Left ventricle myocardium superior (tissue), 1 donor: ENCODE results near the gene VANGL2. TPM values are rescaled to one million over a fixed set of nuclear protein-coding genes. Genes with fewer than 3 reads are reported as not detected.

Source experiments
- ATAC-seq: fragments of 200-7000 bp; cut with Tn5 transposase; one replicate; pipeline ENCODE4 v1.9.1; 2020; ENCODE audit warnings: mild to moderate bottlenecking, moderate library complexity
- DNase-seq: peaks from one replicate; pipeline ENCODE4 v3.0.0-alpha.2; 2020
- intact Hi-C: fragments of 100-400 bp; cut with micrococcal nuclease; formaldehyde crosslinking; loops from one replicate; pipeline ENCODE4 v1.11.0; 2022
- total RNA-seq: library from RNA; stranded (reverse); fragmentation: NEBNext Ultra II Directional; extraction: Animal tissue kit (Norgen Biotek cat#: 25700); gene quantifications from one replicate; pipeline ENCODE4 v1.2.1, GENCODE V29; 2021
- donor health status: DM: no; HTN: yes; CAD: no; lungs with severe emphysema.

Gene VANGL2
- total RNA-seq, 1 donor from 2014 or later, result 2.6 TPM

- ATAC-seq, result no peak
- intact Hi-C loops, result no loop called here
- DNase-seq, result no peak
These were observed 39.4 kb downstream of the VANGL2 start for GRCh38 chr1:160439718-160440117.

GRCh38 chr1:160446945-160447600 lies 46.7 kb downstream of the VANGL2 start:
- ATAC-seq (no peak), DNase-seq (no peak)
- intact Hi-C loops, result no loop called here

GRCh38 chr1:160449494-160449893 lies 49.1 kb downstream of the VANGL2 start:
- ATAC-seq (no peak), DNase-seq (no peak)
- intact Hi-C loops, result no loop called here

GRCh38 chr1:160451119-160451858 lies 50.9 kb downstream of the VANGL2 start:
- intact Hi-C loops, result no loop called here
- no peak for DNase-seq
- no peak for ATAC-seq

GRCh38 chr1:160451859-160452232 lies 51.5 kb downstream of the VANGL2 start:
- no peak for DNase-seq
- ATAC-seq, result no peak
- intact Hi-C loops, result no loop called here

GRCh38 chr1:160453443-160453842 lies 53.1 kb downstream of the VANGL2 start:
- ATAC-seq, result no peak
- DNase-seq, result no peak
- intact Hi-C loops, result no loop called here

GRCh38 chr1:160454371-160455152 lies 54.2 kb downstream of the VANGL2 start:
- intact Hi-C loops, result no loop called here
- ATAC-seq, result no peak
- DNase-seq, result no peak

GRCh38 chr1:160455153-160455517 lies 54.8 kb downstream of the VANGL2 start:
- intact Hi-C loops, result no loop called here

GRCh38 chr1:160459056-160459455 lies 58.7 kb downstream of the VANGL2 start:
- DNase-seq (no peak), ATAC-seq (no peak)
- intact Hi-C loops, result no loop called here

More at GRCh38 chr1:160455153-160455517, 54.8 kb downstream of the VANGL2 start:
- DNase-seq, result no peak
- no peak for ATAC-seq

- intact Hi-C loops, result no loop called here
- DNase-seq, result no peak
- ATAC-seq, result no peak
These were observed 59.3 kb downstream of the VANGL2 start for GRCh38 chr1:160459687-160460086.

- DNase-seq (no peak), ATAC-seq (no peak)
- intact Hi-C loops, result no loop called here
These were observed 59.9 kb downstream of the VANGL2 start for GRCh38 chr1:160460214-160460642.

GRCh38 chr1:160460683-160461287 lies 60.4 kb downstream of the VANGL2 start:
- DNase-seq, result no peak
- ATAC-seq, result no peak
- intact Hi-C loops, result no loop called here

- intact Hi-C loops, result no loop called here
- DNase-seq, result no peak
- ATAC-seq, result no peak
These were observed 64.8 kb downstream of the VANGL2 start for GRCh38 chr1:160465123-160465522.

GRCh38 chr1:160466961-160467360 lies 66.6 kb downstream of the VANGL2 start:
- intact Hi-C loops, result no loop called here
- DNase-seq (no peak), ATAC-seq (no peak)

- intact Hi-C loops, result no loop called here
- ATAC-seq (no peak), DNase-seq (no peak)
These were observed 67.2 kb downstream of the VANGL2 start for GRCh38 chr1:160467576-160467975.

- intact Hi-C loops, result no loop called here
- ATAC-seq (no peak), DNase-seq (no peak)
These were observed 70.9 kb downstream of the VANGL2 start for GRCh38 chr1:160471253-160471652.

- ATAC-seq, result no peak
- intact Hi-C loops, result no loop called here
- no peak for DNase-seq
These were observed 71.7 kb downstream of the VANGL2 start for GRCh38 chr1:160472112-160472511.

GRCh38 chr1:160474392-160475242 lies 74.3 kb downstream of the VANGL2 start:
- ATAC-seq, result no peak
- no peak for DNase-seq

More at GRCh38 chr1:160474392-160475242, 74.3 kb downstream of the VANGL2 start:
- intact Hi-C loops, result no loop called here
